Panc1 (cell line): Measurements from ENCODE around the gene MYBBP1A.

Experiments used
- POLR2AphosphoS5 ChIP-seq: IDR thresholded peaks from 2 replicates; pipeline ENCODE4 v1.6.1; 2012; ENCODE audit warnings: mild to moderate bottlenecking, low read depth, low read length, moderate library complexity
- TCF7L2 ChIP-seq: IDR thresholded peaks from 2 replicates; pipeline ENCODE4 v1.6.1; 2011; ENCODE audit warnings: mild to moderate bottlenecking, low read depth, low read length, inconsistent platforms
- TF ChIP-seq, protein P1 (sequence below): fragments of 450-650 bp; IDR thresholded peaks from 2 replicates; pipeline ENCODE4 v1.5.1; 2017; ENCODE audit warnings: mild to moderate bottlenecking
- TF ChIP-seq, protein P2 (sequence below), 2 experiments: IDR thresholded peaks; 2 replicates each; pipeline ENCODE4 v1.6.1; 2011 to 2012; ENCODE audit warnings: low read depth in 2 of 2, control low read depth in 1 of 2, low read length in 1 of 2, mild to moderate bottlenecking in 1 of 2, moderate library complexity in 1 of 2; ENCODE audit not compliant: insufficient read depth in 1 of 2

DNA sequence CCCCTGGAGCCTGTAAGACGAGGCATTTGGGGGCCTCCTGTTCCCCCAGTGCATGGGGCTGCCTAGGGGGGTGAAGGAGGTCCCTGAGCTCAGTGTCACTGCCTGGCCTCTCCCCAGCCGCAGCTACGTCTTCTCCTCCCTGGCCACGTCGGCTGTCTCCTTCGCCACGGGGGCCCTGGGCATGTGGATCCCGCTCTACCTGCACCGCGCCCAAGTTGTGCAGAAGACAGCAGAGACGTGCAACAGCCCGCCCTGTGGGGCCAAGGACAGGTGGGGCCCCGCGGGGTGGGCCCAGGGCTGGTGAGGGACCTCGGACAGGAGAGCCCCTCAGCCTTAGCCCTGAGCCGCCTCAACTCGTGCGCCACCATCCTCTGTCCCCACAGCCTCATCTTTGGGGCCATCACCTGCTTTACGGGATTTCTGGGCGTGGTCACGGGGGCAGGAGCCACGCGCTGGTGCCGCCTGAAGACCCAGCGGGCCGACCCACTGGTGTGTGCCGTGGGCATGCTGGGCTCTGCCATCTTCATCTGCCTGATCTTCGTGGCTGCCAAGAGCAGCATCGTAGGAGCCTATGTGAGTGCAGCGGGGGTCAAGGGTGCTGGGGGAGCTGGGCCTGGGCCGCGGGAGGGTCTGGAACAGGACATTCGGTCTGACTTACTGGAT lies 22.2 kb downstream of the MYBBP1A start:
- TF ChIP-seq, protein P1, sequence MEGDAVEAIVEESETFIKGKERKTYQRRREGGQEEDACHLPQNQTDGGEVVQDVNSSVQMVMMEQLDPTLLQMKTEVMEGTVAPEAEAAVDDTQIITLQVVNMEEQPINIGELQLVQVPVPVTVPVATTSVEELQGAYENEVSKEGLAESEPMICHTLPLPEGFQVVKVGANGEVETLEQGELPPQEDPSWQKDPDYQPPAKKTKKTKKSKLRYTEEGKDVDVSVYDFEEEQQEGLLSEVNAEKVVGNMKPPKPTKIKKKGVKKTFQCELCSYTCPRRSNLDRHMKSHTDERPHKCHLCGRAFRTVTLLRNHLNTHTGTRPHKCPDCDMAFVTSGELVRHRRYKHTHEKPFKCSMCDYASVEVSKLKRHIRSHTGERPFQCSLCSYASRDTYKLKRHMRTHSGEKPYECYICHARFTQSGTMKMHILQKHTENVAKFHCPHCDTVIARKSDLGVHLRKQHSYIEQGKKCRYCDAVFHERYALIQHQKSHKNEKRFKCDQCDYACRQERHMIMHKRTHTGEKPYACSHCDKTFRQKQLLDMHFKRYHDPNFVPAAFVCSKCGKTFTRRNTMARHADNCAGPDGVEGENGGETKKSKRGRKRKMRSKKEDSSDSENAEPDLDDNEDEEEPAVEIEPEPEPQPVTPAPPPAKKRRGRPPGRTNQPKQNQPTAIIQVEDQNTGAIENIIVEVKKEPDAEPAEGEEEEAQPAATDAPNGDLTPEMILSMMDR, result no peak
- TF ChIP-seq POLR2AphosphoS5 (no peak), TCF7L2 (no peak)
- TF ChIP-seq, protein P2, sequence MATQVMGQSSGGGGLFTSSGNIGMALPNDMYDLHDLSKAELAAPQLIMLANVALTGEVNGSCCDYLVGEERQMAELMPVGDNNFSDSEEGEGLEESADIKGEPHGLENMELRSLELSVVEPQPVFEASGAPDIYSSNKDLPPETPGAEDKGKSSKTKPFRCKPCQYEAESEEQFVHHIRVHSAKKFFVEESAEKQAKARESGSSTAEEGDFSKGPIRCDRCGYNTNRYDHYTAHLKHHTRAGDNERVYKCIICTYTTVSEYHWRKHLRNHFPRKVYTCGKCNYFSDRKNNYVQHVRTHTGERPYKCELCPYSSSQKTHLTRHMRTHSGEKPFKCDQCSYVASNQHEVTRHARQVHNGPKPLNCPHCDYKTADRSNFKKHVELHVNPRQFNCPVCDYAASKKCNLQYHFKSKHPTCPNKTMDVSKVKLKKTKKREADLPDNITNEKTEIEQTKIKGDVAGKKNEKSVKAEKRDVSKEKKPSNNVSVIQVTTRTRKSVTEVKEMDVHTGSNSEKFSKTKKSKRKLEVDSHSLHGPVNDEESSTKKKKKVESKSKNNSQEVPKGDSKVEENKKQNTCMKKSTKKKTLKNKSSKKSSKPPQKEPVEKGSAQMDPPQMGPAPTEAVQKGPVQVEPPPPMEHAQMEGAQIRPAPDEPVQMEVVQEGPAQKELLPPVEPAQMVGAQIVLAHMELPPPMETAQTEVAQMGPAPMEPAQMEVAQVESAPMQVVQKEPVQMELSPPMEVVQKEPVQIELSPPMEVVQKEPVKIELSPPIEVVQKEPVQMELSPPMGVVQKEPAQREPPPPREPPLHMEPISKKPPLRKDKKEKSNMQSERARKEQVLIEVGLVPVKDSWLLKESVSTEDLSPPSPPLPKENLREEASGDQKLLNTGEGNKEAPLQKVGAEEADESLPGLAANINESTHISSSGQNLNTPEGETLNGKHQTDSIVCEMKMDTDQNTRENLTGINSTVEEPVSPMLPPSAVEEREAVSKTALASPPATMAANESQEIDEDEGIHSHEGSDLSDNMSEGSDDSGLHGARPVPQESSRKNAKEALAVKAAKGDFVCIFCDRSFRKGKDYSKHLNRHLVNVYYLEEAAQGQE (IDR thresholded peaks at IDR 0.05; ENCODE audit: insufficient read depth in 1 of 2, low read depth in 2 of 2, low read length in 1 of 2), result no peak
